ENCODE measurements around the gene ZG16.

DNA sequence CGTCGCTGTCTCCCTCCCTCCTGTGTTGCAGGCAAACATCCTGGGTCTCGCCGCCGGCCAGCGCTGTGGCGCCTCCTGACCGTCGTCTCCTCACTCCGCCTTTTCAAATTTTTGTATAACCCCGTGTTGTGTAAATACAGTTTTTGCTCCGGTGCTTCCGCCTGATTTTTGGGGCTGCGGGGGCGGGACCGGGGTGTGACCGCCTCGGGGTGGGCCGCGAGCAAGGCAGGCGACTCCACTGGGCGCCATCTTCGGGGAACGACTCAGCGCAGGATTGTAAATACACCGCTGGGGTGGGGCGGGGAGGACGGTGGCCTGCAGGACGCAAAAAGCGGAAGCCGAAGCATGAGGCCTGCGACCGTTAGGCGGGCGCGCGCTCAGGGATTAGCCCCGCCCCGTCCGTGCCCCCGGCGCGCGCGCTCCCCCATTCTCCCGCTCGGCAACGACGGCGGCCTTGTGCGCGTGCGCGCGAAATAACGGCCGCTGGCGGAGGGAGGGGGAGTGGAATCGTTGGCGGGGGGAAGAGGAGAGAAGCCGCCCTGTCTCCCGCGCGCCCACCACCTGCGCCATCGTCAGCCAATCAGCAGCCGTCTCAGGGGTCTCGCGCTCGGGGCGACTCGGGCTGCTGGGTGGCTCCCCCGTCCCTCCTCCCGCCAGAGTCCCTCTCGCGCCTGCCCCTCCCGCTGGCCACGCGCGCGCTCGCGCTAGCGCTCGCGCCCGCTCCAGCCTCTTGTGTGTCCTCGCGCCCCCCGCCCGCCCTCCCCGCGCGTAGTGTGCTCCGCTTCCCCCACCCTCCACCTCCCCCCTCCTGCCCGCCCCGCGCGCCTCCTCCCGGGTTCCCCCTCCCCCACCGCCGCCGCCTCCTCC, 27.4 kb downstream of the ZG16 start:
- TF ChIP-seq, protein P1, sequence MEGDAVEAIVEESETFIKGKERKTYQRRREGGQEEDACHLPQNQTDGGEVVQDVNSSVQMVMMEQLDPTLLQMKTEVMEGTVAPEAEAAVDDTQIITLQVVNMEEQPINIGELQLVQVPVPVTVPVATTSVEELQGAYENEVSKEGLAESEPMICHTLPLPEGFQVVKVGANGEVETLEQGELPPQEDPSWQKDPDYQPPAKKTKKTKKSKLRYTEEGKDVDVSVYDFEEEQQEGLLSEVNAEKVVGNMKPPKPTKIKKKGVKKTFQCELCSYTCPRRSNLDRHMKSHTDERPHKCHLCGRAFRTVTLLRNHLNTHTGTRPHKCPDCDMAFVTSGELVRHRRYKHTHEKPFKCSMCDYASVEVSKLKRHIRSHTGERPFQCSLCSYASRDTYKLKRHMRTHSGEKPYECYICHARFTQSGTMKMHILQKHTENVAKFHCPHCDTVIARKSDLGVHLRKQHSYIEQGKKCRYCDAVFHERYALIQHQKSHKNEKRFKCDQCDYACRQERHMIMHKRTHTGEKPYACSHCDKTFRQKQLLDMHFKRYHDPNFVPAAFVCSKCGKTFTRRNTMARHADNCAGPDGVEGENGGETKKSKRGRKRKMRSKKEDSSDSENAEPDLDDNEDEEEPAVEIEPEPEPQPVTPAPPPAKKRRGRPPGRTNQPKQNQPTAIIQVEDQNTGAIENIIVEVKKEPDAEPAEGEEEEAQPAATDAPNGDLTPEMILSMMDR (optimal IDR thresholded peaks at IDR 0.05 in 1 of 3, IDR thresholded peaks at IDR 0.05 in 1 of 3, conservative IDR thresholded peaks at IDR 0.05 in 1 of 3; ENCODE audit: extremely low read depth in 1 of 3, insufficient read depth in 2 of 3, low read length in 3 of 3), result peak in 1 of 3 experiments; percentile 0
- TF ChIP-seq EZH2 (IDR thresholded peaks at IDR 0.05; ENCODE audit: low read length), result no peak
